ENCODE measurements around the gene PLXNA3.

Gene PLXNA3

DNA sequence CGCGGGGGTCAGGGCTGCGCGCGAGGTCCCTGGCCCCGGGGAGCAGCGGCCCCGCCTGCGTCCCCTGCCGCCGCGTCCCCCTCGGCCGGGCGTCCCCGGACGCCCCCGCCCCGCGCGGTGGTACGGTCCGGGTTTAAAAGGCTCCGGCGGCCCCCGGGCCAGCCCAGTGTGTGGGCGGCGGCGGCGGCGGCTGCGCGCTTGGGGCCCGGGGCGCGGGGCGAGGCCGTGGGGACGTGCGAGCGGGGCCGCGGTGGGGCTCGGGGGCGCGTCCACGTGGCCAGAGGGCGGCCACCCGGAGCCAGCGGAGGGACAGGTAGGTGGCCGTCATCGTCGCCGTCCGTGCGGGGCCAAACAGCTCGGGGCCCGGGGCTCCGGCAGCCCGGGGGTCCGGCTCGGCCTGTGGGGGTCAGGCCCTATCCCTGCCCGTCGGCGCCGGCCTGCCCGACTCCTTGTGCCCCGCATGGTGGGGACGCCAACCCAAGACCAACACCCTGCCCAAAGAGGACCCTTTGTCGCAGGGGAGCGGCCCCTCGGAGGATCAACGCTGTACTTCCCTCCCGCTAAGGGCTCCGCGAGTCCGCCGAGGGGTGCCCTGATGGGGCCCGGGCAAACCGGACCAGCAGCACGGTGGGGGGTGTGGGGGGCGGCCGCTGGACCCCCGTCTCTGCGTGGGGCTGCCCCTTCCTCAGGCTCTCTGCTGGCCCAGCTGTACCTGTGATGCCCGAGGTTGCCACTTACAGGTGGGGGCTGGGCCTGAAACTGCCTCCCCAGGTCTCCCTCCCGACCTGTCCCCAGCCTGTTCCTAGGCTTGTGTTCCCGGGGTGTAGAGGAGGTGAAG, at the start of gene PLXNA3:
PLXNA3 (plus strand) TSS at position 166 of the 838 bp plus-strand sequence. CDS start 1,903 bp downstream, outside the sequence.
- DNase-seq (ENCODE audit: extremely low read depth in 1 of 2, low read depth in 1 of 2) = peak in 1 of 2 donors; percentile 63

DNA sequence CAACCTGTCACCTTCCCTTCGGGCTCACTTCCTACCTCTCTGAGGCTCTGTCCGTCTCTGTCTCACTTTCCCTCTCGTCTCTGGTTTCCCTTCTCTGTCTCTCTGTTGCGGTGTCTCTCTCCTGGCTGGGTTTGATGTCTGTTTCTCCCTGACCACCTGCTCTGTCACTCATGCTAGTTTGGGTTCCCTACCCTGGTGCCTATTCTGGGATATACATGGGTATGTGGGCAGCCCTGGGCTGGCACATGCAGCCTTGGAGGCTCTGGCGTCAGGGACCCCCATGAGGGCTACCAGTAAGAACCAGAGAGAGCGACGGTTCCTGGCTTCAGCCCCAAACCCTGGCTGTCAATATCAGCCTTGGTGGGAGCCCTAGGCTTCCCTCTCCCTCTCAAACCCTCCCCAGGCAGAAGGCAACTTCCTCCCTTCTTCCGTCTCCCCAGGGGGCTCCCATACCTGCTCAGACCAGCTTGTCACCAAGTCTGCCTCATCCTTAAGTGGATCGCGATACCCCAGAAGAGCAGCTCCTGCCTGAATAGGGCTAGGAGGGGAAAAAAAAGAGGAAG, 49.3 kb upstream of the PLXNA3 start:
- DNase-seq (ENCODE audit: extremely low read depth in 1 of 2, low read depth in 1 of 2) = no peak

DNA sequence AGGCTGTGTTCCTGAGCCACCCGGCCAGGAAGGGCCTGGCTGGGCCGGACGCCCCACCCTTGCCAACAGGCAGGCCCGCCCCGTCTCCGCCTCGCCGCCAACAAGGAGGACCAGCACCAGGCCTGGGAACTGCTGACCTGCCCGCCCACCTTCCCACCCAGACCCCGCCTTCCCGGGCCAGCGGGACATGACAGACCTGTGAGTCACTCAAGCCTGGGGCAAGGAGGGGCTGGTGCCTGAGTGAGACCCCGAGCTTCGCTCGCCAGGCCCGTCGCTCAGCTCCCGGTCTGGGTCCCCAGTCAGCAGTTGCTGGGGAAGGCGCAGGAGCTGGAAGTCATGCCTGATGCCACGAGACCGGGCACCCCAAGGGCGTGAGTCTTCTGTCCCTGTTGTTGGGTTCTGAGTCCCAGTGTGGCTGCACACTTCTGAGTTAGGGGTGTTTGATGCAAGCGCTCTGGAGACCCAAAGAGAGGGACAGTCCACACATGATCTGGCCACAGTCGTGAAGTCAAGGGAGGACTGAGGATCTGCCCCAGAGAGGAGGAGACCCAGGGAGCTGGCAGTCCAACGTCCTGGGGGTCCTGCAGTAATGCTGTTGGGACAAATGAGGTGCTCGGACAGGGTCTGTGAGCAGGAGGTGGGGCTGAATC, 48.7 kb upstream of the PLXNA3 start, which contains the start of gene DNASE1L1:
DNASE1L1 (minus strand) TSS at position 33 of the 650 bp plus-strand sequence. CDS start 3,686 bp downstream, outside the sequence.
- DNase-seq (ENCODE audit: extremely low read depth in 1 of 2, low read depth in 1 of 2) = no peak

DNA sequence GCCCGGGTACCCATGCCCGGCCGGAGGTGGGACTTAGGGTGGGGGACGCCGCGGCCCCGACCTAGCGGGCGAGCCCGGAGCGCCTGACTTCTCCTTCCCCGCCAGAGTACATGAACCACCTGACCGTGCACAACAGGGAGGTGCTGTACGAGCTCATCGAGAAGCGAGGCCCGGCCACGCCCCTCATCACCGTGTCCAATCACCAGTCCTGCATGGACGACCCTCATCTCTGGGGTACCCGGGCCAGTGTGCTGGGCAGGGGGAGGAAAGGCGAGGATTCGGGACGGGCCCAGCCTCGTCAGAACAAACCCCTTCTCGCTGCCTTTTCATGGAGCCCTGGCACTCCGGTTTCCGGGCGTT, 46.1 kb upstream of the PLXNA3 start:
- peak in 1 of 2 donors; percentile 33 for DNase-seq (ENCODE audit: extremely low read depth in 1 of 2, low read depth in 1 of 2)

DNA sequence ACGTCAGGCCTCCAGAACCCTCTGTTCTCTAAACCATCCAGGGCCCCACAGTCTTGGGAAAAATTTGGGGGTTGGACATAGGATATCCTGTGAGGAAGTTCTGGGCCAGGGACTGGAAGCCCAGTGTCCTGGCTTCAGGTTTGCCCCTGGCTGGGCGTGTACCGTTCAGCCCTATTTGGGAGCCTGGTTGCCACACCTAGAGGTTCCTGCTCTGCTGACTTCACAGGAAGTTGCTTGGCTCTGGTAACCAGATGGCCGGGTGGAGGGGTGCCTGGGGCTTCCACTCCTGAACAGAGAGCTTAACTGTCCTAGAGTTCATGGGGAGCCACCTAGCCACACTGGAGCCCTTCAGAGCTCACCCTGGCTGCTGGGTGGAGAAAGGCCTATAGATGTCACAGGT, 45.6 kb upstream of the PLXNA3 start:
- no peak for DNase-seq (ENCODE audit: extremely low read depth in 1 of 2, low read depth in 1 of 2)

DNA sequence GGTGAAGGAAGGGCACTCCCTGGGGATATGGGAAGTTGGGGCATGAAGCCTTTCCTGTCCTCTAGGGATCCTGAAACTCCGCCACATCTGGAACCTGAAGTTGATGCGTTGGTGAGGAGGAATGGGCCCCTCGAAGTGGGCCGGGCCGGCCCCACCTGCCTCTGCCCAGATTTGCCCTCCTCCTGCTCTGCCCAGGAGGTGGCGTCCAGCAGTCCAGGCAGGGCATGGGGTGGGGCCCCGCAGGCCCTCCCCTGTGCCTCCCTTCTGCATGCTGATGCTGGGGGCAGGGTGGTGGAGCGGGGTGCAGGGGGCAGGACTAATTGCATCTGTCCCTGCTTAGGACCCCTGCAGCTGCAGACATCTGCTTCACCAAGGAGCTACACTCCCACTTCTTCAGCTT, 44.9 kb upstream of the PLXNA3 start:
- DNase-seq (ENCODE audit: extremely low read depth in 1 of 2, low read depth in 1 of 2) = no peak

DNA sequence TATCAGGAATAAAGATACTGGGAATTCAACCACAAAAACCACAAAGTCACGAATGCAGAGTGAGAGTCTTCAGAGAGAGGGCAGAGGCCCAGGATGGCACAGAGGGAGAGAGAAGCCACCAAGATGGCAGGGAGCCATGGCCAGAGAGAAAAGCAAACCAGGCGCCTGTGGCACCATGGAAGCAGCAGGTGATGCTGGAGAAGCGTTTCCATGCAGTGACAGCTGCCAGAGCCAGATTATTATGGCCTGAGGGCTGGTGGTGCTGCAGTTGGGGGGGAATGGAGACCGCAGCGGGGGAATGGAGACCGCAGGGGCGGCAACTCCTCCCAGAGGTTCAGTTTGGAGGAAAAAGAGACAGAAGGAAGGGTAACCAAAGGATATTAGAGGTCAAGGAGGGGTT, 40.9 kb upstream of the PLXNA3 start:
- DNase-seq (ENCODE audit: extremely low read depth in 1 of 2, low read depth in 1 of 2) = no peak

DNA sequence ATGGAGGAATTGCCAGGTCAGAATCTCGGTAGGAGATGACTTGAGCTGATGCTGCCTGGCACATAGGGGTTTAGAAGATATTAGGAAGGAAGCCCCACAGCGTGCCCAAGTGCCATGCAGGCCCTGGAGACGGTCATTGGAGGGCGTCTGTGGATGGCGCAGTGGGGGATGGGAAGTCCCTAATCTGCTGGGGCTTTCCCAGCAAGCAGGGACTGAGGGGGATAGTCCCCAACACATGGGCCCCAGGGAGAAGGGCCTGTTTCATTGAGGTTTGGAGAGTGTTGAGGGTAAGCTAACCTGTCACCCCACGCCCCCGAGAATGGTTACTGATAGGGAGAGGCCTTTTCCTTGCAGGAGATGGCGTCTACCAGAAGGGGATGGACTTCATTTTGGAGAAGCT, 38.9 kb upstream of the PLXNA3 start:
- DNase-seq (ENCODE audit: extremely low read depth in 1 of 2, low read depth in 1 of 2) = no peak

DNA sequence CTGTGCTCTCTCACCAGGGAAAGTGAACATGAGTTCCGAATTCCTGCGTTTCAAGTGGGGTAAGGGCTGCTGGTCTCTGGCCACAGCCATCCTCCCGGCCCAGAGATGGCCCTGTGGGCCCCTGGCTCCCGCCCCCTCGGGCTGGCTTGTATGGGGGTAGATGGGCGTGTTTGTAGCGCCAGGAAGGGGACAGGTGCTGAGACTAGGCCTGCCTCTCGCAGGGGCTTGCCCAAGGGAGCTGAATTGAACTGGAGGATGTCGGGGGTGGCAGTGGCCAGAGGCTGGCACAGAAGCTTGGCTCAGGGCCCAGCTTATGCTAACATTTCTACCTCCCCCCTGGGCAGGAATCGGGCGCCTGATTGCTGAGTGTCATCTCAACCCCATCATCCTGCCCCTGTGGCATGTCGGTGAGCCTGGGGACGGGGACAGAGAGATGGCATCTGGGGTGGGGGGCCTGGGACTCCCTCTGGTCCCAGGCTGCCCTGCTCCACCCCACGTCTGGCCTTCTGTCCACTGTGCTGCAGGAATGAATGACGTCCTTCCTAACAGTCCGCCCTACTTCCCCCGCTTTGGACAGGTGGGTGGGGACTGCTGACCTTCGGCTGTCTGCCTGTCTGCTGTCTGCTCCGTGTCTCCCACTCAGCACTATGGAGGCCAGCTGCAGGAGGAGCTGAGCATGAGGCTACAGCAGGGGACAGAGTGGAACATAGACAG, 38.2 kb upstream of the PLXNA3 start:
- no peak for DNase-seq (ENCODE audit: extremely low read depth in 1 of 2, low read depth in 1 of 2)

DNA sequence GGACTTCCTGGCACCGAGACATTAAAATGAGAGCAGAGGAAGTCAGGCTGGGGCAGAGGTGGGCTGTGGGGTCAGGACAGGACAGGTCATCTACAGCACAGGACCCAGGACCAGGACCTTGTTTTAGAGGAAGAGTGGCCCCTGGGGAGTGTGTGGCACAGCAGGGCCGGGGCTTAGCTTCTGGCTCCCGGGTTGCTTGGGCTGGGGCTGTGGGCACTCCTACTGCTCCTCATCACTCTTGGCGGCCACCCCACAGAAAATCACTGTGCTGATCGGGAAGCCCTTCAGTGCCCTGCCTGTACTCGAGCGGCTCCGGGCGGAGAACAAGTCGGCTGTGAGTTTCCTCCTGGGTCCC, 37.7 kb upstream of the PLXNA3 start:
- no peak for DNase-seq (ENCODE audit: extremely low read depth in 1 of 2, low read depth in 1 of 2)

DNA sequence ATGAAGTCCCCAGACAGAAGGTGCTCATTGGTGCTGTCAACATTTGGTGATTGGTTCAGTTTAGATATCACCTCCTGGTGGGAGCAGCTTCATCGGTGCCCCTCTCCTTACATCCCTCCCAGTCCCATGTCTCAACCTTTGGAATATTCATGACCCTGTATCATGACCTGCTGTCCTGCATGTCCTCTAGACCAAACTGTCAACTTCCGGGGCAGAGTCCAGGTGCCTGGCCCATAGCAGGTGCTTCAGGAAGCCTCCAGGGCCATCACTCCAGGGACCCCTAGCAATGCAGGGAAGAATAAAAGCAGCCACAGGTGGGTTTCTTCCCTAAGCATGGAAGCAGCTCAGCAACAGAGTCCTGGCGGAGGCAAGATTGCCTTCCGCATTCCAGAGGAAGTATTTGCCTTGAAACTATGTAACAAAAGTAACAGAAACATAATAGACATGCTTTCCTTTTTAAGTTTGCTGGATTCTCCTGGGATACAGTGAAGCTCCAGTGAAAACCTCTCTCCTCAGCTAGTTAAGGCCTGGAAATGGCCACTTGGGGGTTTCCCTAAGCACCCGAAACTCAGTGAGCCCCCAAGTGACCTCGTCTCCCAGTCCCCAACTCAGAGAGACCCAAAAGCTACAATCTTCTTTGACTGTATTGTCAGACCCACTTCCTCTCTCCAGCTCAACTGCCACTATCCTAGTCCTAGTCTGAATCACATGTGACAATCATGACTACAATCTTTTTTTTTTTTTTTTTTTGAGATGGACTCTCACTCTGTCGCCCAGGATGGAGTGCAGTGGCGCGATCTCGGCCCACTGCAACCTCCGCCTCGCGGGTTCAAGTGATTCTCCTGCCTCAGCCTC, 30.9 kb upstream of the PLXNA3 start:
- no peak for DNase-seq (ENCODE audit: extremely low read depth in 1 of 2, low read depth in 1 of 2)

DNA sequence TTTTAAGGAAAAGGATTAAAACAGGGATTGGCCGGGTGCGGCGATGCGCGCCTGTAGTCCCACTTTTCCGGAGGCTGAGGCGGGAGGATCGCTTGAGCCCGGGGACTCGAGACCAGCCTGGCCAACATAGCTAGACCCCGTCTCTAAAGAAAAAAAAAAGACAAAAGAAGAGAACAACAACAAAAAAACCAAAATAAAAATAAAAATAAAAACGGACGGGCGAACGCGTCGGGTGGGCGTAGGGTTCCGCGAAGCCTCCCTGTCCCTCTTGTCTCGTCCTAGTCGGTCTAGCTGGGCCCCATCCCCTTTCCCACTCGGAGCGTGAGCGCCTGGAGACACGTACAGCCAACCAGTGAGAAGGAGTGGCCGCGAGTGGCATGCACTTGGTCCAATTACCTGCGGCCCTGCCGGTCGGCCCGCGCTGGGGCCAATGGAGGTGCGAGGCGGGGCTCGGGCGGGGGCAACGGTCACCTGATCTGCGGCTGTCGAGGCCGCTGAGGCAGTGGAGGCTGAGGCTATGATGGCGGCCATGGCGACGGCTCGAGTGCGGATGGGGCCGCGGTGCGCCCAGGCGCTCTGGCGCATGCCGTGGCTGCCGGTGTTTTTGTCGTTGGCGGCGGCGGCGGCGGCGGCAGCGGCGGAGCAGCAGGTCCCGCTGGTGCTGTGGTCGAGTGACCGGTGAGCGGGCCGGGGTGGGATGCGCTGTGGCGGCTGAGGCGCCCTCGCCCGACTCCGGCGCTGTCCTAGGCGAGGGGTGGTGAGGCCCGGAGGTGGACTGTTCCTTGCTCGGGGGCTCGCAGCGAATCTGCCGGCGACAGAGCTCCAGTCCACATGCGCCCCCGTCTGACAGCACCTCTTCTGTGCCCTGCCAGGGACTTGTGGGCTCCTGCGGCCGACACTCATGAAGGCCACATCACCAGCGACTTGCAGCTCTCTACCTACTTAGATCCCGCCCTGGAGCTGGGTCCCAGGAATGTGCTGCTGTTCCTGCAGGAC, 29.6 kb upstream of the PLXNA3 start, which contains the start of gene ATP6AP1:
ATP6AP1 (plus strand) TSS at position 502 of the 996 bp plus-strand sequence; CDS start at position 518, 16 bp downstream.
- DNase-seq (ENCODE audit: extremely low read depth in 1 of 2, low read depth in 1 of 2) = peak; percentile 51 to 73

DNA sequence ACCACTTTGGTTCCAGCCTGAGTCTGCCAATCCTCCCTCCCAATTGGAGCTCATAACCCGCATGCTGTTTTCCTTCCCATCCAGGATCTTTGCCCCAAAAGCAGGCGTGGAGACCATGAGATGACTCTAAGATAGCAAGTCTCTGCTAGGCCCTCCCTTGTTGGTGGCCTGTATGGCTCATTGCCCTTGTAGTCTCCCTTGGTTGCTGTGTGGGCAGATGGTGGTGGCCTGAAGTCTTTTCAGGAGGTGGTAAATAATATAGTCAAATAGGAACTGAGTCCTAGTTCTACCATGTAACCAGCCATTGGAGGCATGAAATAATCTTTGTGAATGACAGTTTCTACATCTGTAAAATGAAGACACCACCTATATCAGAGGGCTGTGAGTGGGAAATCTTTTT, 28.4 kb upstream of the PLXNA3 start:
- no peak for DNase-seq (ENCODE audit: extremely low read depth in 1 of 2, low read depth in 1 of 2)

DNA sequence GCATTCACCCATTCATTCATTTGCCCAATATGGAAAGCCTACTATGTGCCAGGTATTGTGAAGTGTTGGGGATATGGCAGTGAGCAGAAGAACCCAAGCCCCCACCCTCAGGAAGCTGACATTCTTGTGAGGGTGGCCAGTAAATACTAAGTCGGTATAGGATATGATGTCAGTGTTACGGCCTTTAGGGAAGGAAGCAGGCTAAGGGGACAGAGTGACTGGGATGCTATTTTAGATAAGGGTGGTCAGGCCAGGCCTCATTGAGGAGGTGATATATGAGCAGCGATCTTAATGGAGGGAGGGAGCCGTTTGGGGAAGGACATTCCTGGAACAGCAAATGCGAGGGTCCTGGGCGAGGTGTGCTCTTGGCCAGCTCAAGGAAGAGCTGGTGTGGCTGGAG, 27.6 kb upstream of the PLXNA3 start:
- no peak for DNase-seq (ENCODE audit: extremely low read depth in 1 of 2, low read depth in 1 of 2)

DNA sequence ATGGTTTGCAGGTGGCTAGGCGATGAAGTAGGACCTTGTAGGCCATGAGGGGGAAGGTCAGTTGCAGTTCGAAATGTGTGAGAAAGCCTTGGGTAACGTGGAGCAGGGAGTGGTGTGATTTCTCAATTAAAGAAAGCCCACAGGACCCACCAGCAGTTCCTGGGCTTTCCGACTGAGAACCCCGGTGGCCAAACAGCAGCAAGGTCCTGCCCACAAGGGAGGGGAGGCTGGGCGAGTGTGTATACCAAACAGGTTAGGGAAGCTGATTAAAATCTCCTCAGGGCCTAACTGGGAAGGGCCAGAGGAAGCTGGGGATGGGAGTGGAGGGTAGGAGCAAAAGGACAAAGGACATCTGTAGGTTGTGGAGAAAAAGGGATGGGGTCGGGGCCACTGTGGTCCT, 27.2 kb upstream of the PLXNA3 start:
- DNase-seq (ENCODE audit: extremely low read depth in 1 of 2, low read depth in 1 of 2) = no peak

DNA sequence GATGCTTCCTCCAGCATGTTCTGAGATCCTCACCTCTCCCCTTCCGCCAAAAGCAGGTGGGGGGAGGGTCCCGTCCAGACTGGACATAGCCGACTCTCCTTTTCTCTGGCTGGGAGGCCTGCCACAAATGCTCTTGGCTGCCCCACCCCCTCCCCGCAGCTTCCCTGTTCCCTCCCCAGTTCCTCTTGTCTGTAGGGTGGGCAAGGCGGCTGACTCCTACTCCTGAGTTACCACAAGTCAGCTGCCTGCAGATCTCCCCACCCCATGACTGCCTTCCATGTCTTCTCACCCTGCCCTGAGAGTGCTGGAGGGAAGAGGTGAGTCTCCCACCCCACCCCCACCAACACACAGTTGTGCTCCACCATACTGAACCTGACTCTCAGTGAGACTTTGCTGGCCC, 26.7 kb upstream of the PLXNA3 start:
- no peak for DNase-seq (ENCODE audit: extremely low read depth in 1 of 2, low read depth in 1 of 2)

DNA sequence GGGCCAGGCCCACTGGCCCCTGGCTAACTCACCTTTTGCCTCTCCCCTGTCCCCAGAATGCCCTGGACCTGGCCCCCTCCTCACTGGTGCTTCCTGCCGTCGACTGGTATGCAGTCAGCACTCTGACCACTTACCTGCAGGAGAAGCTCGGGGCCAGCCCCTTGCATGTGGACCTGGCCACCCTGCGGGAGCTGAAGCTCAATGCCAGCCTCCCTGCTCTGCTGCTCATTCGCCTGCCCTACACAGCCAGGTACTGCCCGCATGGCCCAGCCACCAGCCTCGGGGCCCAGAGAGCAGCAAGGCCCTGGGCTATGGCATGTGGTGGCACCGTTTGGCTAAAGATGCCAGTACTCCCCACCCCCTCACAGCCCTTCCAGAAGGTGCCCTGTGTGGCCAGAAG, 25.9 kb upstream of the PLXNA3 start:
- DNase-seq (ENCODE audit: extremely low read depth in 1 of 2, low read depth in 1 of 2) = no peak

DNA sequence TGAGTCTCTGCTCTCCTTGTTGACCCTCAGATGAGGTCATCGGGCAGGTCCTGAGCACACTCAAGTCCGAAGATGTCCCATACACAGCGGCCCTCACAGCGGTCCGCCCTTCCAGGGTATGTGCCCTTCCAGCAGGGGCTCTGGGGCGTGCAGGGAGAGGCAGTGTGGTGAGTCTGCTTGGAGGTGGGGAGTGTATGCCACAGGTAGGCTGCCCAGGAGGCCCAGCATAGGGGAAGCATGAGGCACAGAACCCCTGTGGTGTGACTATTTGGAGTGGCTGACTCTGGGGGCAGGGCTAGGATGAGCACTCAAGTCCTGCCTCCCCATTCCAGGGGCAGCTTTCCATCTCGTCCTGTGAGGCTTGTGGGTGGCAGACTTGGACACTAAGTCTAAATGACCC, 24.5 kb upstream of the PLXNA3 start:
- no peak for DNase-seq (ENCODE audit: extremely low read depth in 1 of 2, low read depth in 1 of 2)
